Smooth muscle cell (in vitro differentiated cells): ENCODE measurements around the gene DGKQ. TPM values are rescaled to one million over a fixed set of nuclear protein-coding genes. Genes with fewer than 3 reads are reported as not detected.

Experiments
- DNase-seq: peaks from one replicate; lab custom pipeline; 2025; ENCODE audit not compliant: unreplicated experiment; lab: John Stamatoyannopoulos, UW
- H2AFZ ChIP-seq: fragments of 200-600 bp; sonication (generic); 2 replicates; pipeline ENCODE4 v1.6.0; 2016; ENCODE audit warnings: antibody characterized with exemption, low read depth, mild to moderate bottlenecking
- H3F3A ChIP-seq: fragments of 200-600 bp; sonication (generic); 2 replicates; pipeline ENCODE4 v1.6.0; 2017; ENCODE audit warnings: antibody characterized with exemption, low read depth
- H3K27ac ChIP-seq: fragments of 200-600 bp; sonication (generic); 2 replicates; pipeline ENCODE4 v1.5.1; 2016; ENCODE audit warnings: low read depth, mild to moderate bottlenecking
- H3K27me3 ChIP-seq: fragments of 200-600 bp; sonication (generic); 2 replicates; pipeline ENCODE4 v1.6.1; 2016; ENCODE audit warnings: low read depth, mild to moderate bottlenecking
- H3K36me3 ChIP-seq: fragments of 200-600 bp; sonication (generic); 2 replicates; pipeline ENCODE4 v1.5.1; 2016; ENCODE audit warnings: low read depth
- H3K4me1 ChIP-seq: fragments of 200-600 bp; sonication (generic); 2 replicates; pipeline ENCODE4 v1.5.1; 2016; ENCODE audit warnings: low read depth
- H3K4me2 ChIP-seq: fragments of 200-600 bp; sonication (generic); 2 replicates; pipeline ENCODE4 v1.6.0; 2016; ENCODE audit warnings: mild to moderate bottlenecking
- H3K4me3 ChIP-seq: fragments of 200-600 bp; sonication (generic); 2 replicates; pipeline ENCODE4 v1.5.1; 2016; ENCODE audit warnings: mild to moderate bottlenecking
- H3K79me2 ChIP-seq: fragments of 200-600 bp; sonication (generic); 2 replicates; pipeline ENCODE4 v1.6.0; 2016; ENCODE audit warnings: low read depth, mild to moderate bottlenecking
- H3K9ac ChIP-seq: fragments of 200-600 bp; sonication (generic); 2 replicates; pipeline ENCODE4 v1.6.0; 2016; ENCODE audit warnings: low read depth
- H3K9me3 ChIP-seq: fragments of 200-600 bp; sonication (generic); replicated peaks from 2 replicates; pipeline ENCODE4 v1.5.1; 2016; ENCODE audit warnings: low read depth
- H4K20me1 ChIP-seq: fragments of 200-600 bp; sonication (generic); 2 replicates; pipeline ENCODE4 v1.6.0; 2016; ENCODE audit warnings: low read depth
- WGBS: methylation state at CpG from one replicate; pipeline ENCODE4 v1.1.7; 2016; ENCODE audit warnings: low lambda C conversion rate; 5-methylcytosine and 5-hydroxymethylcytosine counted together
- polyA plus RNA-seq: library from polyadenylated mRNA; unstranded; fragments of >200 nt; fragmentation: Nextera tagmentation; extraction: Ambion mirVana; gene quantifications from 2 replicates; pipeline ENCODE4 v1.2.1, GENCODE V29; 2016
- total RNA-seq: library from RNA; depleted of rRNA; stranded (reverse); fragments of >200 nt; gene quantifications from 2 replicates; pipeline ENCODE4 v1.2.3, GENCODE V29; 2014
- TF ChIP-seq, protein P1 (sequence below): fragments of 200-600 bp; sonication (generic); IDR thresholded peaks from 2 replicates; pipeline ENCODE4 v1.5.1; 2017; ENCODE audit warnings: borderline replicate concordance, mild to moderate bottlenecking, antibody characterized with exemption; ENCODE audit not compliant: insufficient read depth, poor library complexity, severe bottlenecking

DGKQ gene
- total and polyA plus RNA-seq, 2 experiments from 2014 or later = 4.2 to 16.2 TPM

GRCh38 chr4:948101-948935 is 25.1 kb downstream of the DGKQ start:
- DNase-seq = no peak
- H3K27ac ChIP-seq = no peak overlapping the region
- no peak overlapping the region for H3K9ac ChIP-seq
- 88% methylated on average over 33 of the region's 33 CpGs for WGBS
- no peaks in the 10 kb centered on the region for H3K4me1 ChIP-seq
- no peaks in the 10 kb centered on the region for H3K79me2 ChIP-seq
- H3K4me3 ChIP-seq = no peak overlapping the region
- no peaks in the 10 kb centered on the region for H3K27me3 ChIP-seq
- H3K9me3 ChIP-seq = no peaks in the 10 kb centered on the region
- no peaks in the 10 kb centered on the region for H3F3A ChIP-seq
- no peak overlapping the region for H2AFZ ChIP-seq
- TF ChIP-seq, protein P1, sequence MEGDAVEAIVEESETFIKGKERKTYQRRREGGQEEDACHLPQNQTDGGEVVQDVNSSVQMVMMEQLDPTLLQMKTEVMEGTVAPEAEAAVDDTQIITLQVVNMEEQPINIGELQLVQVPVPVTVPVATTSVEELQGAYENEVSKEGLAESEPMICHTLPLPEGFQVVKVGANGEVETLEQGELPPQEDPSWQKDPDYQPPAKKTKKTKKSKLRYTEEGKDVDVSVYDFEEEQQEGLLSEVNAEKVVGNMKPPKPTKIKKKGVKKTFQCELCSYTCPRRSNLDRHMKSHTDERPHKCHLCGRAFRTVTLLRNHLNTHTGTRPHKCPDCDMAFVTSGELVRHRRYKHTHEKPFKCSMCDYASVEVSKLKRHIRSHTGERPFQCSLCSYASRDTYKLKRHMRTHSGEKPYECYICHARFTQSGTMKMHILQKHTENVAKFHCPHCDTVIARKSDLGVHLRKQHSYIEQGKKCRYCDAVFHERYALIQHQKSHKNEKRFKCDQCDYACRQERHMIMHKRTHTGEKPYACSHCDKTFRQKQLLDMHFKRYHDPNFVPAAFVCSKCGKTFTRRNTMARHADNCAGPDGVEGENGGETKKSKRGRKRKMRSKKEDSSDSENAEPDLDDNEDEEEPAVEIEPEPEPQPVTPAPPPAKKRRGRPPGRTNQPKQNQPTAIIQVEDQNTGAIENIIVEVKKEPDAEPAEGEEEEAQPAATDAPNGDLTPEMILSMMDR = no peak
- H4K20me1 ChIP-seq = peaks cover 25% of the 10 kb centered on the region
- no peak overlapping the region for H3K4me2 ChIP-seq
- no peaks in the 10 kb centered on the region for H3K36me3 ChIP-seq

- no peak overlapping the region for H3K4me2 ChIP-seq
- H3K4me3 ChIP-seq = no peak overlapping the region
- no peaks in the 10 kb centered on the region for H3K4me1 ChIP-seq
- WGBS = 93% methylated on average over 19 of the region's 19 CpGs
- DNase-seq = no peak
- no peak overlapping the region for H2AFZ ChIP-seq
- no peaks in the 10 kb centered on the region for H3K36me3 ChIP-seq
- no peaks in the 10 kb centered on the region for H3K27me3 ChIP-seq
- no peak overlapping the region for H3K9ac ChIP-seq
- H3F3A ChIP-seq = no peaks in the 10 kb centered on the region
- TF ChIP-seq, protein P1 = no peak
- no peaks in the 10 kb centered on the region for H3K79me2 ChIP-seq
- no peaks in the 10 kb centered on the region for H3K9me3 ChIP-seq
- peaks cover 25% of the 10 kb centered on the region for H4K20me1 ChIP-seq
- H3K27ac ChIP-seq = no peak overlapping the region
These were observed 25.8 kb downstream of the DGKQ start for GRCh38 chr4:947491-947971.

DNA sequence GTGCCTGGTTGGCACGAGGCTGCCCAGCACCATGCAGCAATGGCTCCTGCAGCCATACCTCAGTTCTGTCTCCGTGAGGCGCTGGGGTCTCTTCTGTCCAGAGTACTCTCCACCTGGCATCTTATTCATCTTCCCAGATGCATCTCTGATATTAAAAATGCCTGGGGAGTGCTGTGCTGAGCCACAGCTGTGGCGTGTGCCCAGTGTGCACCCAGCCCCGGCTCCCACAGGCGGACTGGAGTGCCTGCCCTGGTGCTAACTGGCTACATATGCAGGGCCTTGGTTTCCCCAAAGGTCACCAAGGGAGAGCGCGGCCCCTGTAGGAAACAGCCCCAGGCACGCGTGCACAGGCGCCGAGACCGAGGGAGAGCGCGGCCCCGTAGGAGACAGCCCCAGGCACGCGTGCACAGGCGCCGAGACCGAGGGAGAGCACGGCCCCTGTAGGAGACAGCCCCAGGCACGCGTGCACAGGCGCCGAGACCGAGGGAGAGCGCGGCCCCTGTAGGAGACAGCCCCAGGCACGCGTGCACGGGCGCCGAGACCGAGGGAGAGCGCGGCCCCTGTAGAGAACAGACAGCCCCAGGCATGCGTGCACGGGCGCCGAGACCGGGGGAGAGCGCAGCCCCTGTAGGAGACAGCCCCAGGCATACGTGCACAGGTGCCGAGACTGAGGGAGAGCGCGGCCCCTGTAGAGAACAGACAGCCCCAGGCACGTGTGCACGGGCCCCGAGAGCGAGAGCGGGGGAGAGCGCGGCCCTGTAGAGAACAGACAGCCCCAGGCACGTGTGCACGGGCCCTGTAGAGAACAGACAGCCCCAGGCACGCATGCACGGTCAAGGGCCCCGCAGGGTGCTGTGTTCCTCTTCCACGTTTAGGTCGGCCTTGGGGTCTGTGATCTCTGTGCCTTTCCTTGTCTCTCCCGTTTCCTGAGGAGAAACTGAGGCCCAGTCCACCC is 26.6 kb downstream of the DGKQ start:
- no peaks in the 10 kb centered on the region for H3K9me3 ChIP-seq
- no peak overlapping the region for H3K9ac ChIP-seq
- H2AFZ ChIP-seq = no peak overlapping the region
- no peak overlapping the region for H3K4me2 ChIP-seq
- no peak overlapping the region for H3K27ac ChIP-seq
- no peaks in the 10 kb centered on the region for H3K79me2 ChIP-seq
- WGBS = 92% methylated on average over 37 of the region's 62 CpGs
- peaks cover 26% of the 10 kb centered on the region for H4K20me1 ChIP-seq
- no peaks in the 10 kb centered on the region for H3F3A ChIP-seq
- no peaks in the 10 kb centered on the region for H3K27me3 ChIP-seq
- no peak overlapping the region for H3K4me3 ChIP-seq
- TF ChIP-seq, protein P1 = no peak
- no peaks in the 10 kb centered on the region for H3K36me3 ChIP-seq
- no peaks in the 10 kb centered on the region for H3K4me1 ChIP-seq
- DNase-seq = no peak
